ENCODE measurements around the gene THAP3.

Gene THAP3

GRCh38 chr1:6601923-6602668, 22.6 kb upstream of the THAP3 start:
- Histone ChIP-seq H3K9ac (no peak overlapping the region), H3K27ac (peak overlapping the region; percentile 66), H2AFZ (peak overlapping the region; percentile 79), H3K27me3 (ENCODE audit: control insufficient read depth, insufficient read depth, low read length) (no peaks in the 10 kb centered on the region), H3K9me3 (ENCODE audit: control insufficient read depth, low read length) (no peaks in the 10 kb centered on the region), H3K4me1 (peaks cover 6% of the 10 kb centered on the region), H3K79me2 (peaks cover 9% of the 10 kb centered on the region), H3K4me3 (ENCODE audit: low read depth, low read length) (peak overlapping the region; percentile 82), H3K36me3 (ENCODE audit: control insufficient read depth, insufficient read depth, low read length) (no peaks in the 10 kb centered on the region), H3K4me2 (ENCODE audit: low read length) (peak overlapping the region; percentile 95)
- no peak for TF ChIP-seq CTCF (IDR thresholded peaks at IDR 0.05)

GRCh38 chr1:6602669-6603237, 21.9 kb upstream of the THAP3 start, which contains the start of gene KLHL21:
Gene KLHL21 (minus strand): TSS chr1:6602869. CDS start chr1:6602817, 52 bp downstream.
- Histone ChIP-seq H3K4me1 (peaks cover 6% of the 10 kb centered on the region), H3K79me2 (peaks cover 7% of the 10 kb centered on the region), H3K27me3 (ENCODE audit: control insufficient read depth, insufficient read depth, low read length) (no peaks in the 10 kb centered on the region), H3K4me3 (ENCODE audit: low read depth, low read length) (peak within 1 kb of the TSS; percentile 82), H3K27ac (peak within 1 kb of the TSS; percentile 88), H3K36me3 (ENCODE audit: control insufficient read depth, insufficient read depth, low read length) (no peaks in the 10 kb centered on the region), H3K9ac (peak within 1 kb of the TSS; percentile 37), H3K4me2 (ENCODE audit: low read length) (peak within 1 kb of the TSS; percentile 95), H2AFZ (peak within 1 kb of the TSS; percentile 93), H3K9me3 (ENCODE audit: control insufficient read depth, low read length) (no peaks in the 10 kb centered on the region)
- no peak for TF ChIP-seq CTCF (IDR thresholded peaks at IDR 0.05)

- Histone ChIP-seq H3K9me3 (ENCODE audit: control insufficient read depth, low read length) (no peaks in the 10 kb centered on the region), H3K9ac (peak overlapping the region; percentile 37)
These were observed 21.3 kb upstream of the THAP3 start for GRCh38 chr1:6603238-6603914.

GRCh38 chr1:6603915-6604558, 20.6 kb upstream of the THAP3 start:
- peak overlapping the region; percentile 93 for H2AFZ ChIP-seq
- TF ChIP-seq CTCF (IDR thresholded peaks at IDR 0.05) = no peak
- H3K4me1 ChIP-seq = peaks cover 6% of the 10 kb centered on the region
- peak overlapping the region; percentile 88 for H3K27ac ChIP-seq
- H3K36me3 ChIP-seq (ENCODE audit: control insufficient read depth, insufficient read depth, low read length) = no peaks in the 10 kb centered on the region
- peak overlapping the region; percentile 75 for H3K4me3 ChIP-seq (ENCODE audit: low read depth, low read length)
- no peaks in the 10 kb centered on the region for H3K9me3 ChIP-seq (ENCODE audit: control insufficient read depth, low read length)
- H3K4me2 ChIP-seq (ENCODE audit: low read length) = peak overlapping the region; percentile 80
- no peaks in the 10 kb centered on the region for H3K27me3 ChIP-seq (ENCODE audit: control insufficient read depth, insufficient read depth, low read length)
- H3K79me2 ChIP-seq = peaks cover 6% of the 10 kb centered on the region
- H3K9ac ChIP-seq = no peak overlapping the region

More at GRCh38 chr1:6603238-6603914, 21.3 kb upstream of the THAP3 start:
- Histone ChIP-seq H3K4me1 (peaks cover 6% of the 10 kb centered on the region), H3K27me3 (ENCODE audit: control insufficient read depth, insufficient read depth, low read length) (no peaks in the 10 kb centered on the region), H3K4me3 (ENCODE audit: low read depth, low read length) (peak overlapping the region; percentile 75), H3K79me2 (peaks cover 6% of the 10 kb centered on the region), H3K27ac (peak overlapping the region; percentile 88), H3K36me3 (ENCODE audit: control insufficient read depth, insufficient read depth, low read length) (no peaks in the 10 kb centered on the region), H3K4me2 (ENCODE audit: low read length) (peak overlapping the region; percentile 80), H2AFZ (peak overlapping the region; percentile 93)
- TF ChIP-seq CTCF (IDR thresholded peaks at IDR 0.05) = no peak
